ENCODE measurements around the gene PCDHGA1.
A peak's percentile ranks its signal among the peaks of the same experiment; 100 is the strongest.

The PCDHGA1 gene

GRCh38 chr5:141483902-141484301 lies 153.6 kb downstream of the PCDHGA1 start:
- no peaks in the 10 kb centered on the region for H3K9me3 ChIP-seq (ENCODE audit: insufficient read depth, low read length)
- peak overlapping the region; percentile 21; the same call in 1 of the 2 replicates for H3K27ac ChIP-seq (ENCODE audit: low read depth, low read length)
- no peaks in the 10 kb centered on the region for H3K27me3 ChIP-seq (ENCODE audit: low read length)
- H3F3A ChIP-seq (ENCODE audit: insufficient read depth) = no peaks in the 10 kb centered on the region; the same call in 1 of the 2 replicates
- peak overlapping the region; percentile 72 for H3K4me2 ChIP-seq (ENCODE audit: low read depth, low read length, poor library complexity, severe bottlenecking)
- no peak for TF ChIP-seq CTCF (IDR thresholded peaks at IDR 0.05; ENCODE audit: insufficient read depth, low read length, poor library complexity, severe bottlenecking)
- TF ChIP-seq EZH2phosphoT487 (conservative IDR thresholded peaks at IDR 0.05; ENCODE audit: low read length) = no peak
- no peaks in the 10 kb centered on the region for H3K9me2 ChIP-seq (replicated peaks; ENCODE audit: insufficient read depth, low read length)
- no peak overlapping the region for H2AFZ ChIP-seq (ENCODE audit: low read depth, low read length, severe bottlenecking)
- no peaks in the 10 kb centered on the region for H4K20me1 ChIP-seq (ENCODE audit: low read depth, low read length)
- peak overlapping the region; percentile 42 for H3K9ac ChIP-seq (ENCODE audit: low read length)
- H3K36me3 ChIP-seq (ENCODE audit: low read length) = no peaks in the 10 kb centered on the region
- H3K4me3 ChIP-seq (ENCODE audit: insufficient read depth, low read length, poor library complexity, severe bottlenecking) = peak overlapping the region; percentile 45
- H3K79me2 ChIP-seq (ENCODE audit: insufficient read depth, low read length) = peaks cover 77% of the 10 kb centered on the region

- H3F3A ChIP-seq (ENCODE audit: insufficient read depth) = no peaks in the 10 kb centered on the region; the same call in 1 of the 2 replicates
- peak overlapping the region; percentile 28 for H2AFZ ChIP-seq (ENCODE audit: low read depth, low read length, severe bottlenecking)
- H3K4me3 ChIP-seq (ENCODE audit: insufficient read depth, low read length, poor library complexity, severe bottlenecking) = peak overlapping the region; percentile 45
- H3K4me2 ChIP-seq (ENCODE audit: low read depth, low read length, poor library complexity, severe bottlenecking) = peak overlapping the region; percentile 72
- TF ChIP-seq EZH2phosphoT487 (conservative IDR thresholded peaks at IDR 0.05; ENCODE audit: low read length) (no peak), CTCF (IDR thresholded peaks at IDR 0.05; ENCODE audit: insufficient read depth, low read length, poor library complexity, severe bottlenecking) (no peak)
- peak overlapping the region; percentile 21; the same call in 1 of the 2 replicates for H3K27ac ChIP-seq (ENCODE audit: low read depth, low read length)
- H4K20me1 ChIP-seq (ENCODE audit: low read depth, low read length) = no peaks in the 10 kb centered on the region
- H3K79me2 ChIP-seq (ENCODE audit: insufficient read depth, low read length) = peaks cover 74% of the 10 kb centered on the region
- H3K9ac ChIP-seq (ENCODE audit: low read length) = peak overlapping the region; percentile 42
- H3K36me3 ChIP-seq (ENCODE audit: low read length) = no peaks in the 10 kb centered on the region
- H3K27me3 ChIP-seq (ENCODE audit: low read length) = no peaks in the 10 kb centered on the region
- no peaks in the 10 kb centered on the region for H3K9me2 ChIP-seq (replicated peaks; ENCODE audit: insufficient read depth, low read length)
- no peaks in the 10 kb centered on the region for H3K9me3 ChIP-seq (ENCODE audit: insufficient read depth, low read length)
These were observed 154.0 kb downstream of the PCDHGA1 start for GRCh38 chr5:141484310-141484640.

- Histone ChIP-seq H3K79me2 (ENCODE audit: insufficient read depth, low read length) (peaks cover 73% of the 10 kb centered on the region), H3K27ac (ENCODE audit: low read depth, low read length) (peak within 1 kb of the TSS; percentile 21; the same call in 1 of the 2 replicates), H3K9me3 (ENCODE audit: insufficient read depth, low read length) (no peaks in the 10 kb centered on the region), H3K27me3 (ENCODE audit: low read length) (no peaks in the 10 kb centered on the region), H4K20me1 (ENCODE audit: low read depth, low read length) (no peaks in the 10 kb centered on the region), H3K9ac (ENCODE audit: low read length) (peak within 1 kb of the TSS; percentile 42), H3K9me2 (replicated peaks; ENCODE audit: insufficient read depth, low read length) (no peaks in the 10 kb centered on the region), H2AFZ (ENCODE audit: low read depth, low read length, severe bottlenecking) (peak within 1 kb of the TSS; percentile 28), H3K36me3 (ENCODE audit: low read length) (no peaks in the 10 kb centered on the region), H3F3A (ENCODE audit: insufficient read depth) (no peaks in the 10 kb centered on the region; the same call in 1 of the 2 replicates), H3K4me2 (ENCODE audit: low read depth, low read length, poor library complexity, severe bottlenecking) (peak within 1 kb of the TSS; percentile 72), H3K4me3 (ENCODE audit: insufficient read depth, low read length, poor library complexity, severe bottlenecking) (peak within 1 kb of the TSS; percentile 45)
- TF ChIP-seq CTCF (IDR thresholded peaks at IDR 0.05; ENCODE audit: insufficient read depth, low read length, poor library complexity, severe bottlenecking) = no peak
- no peak for TF ChIP-seq EZH2phosphoT487 (conservative IDR thresholded peaks at IDR 0.05; ENCODE audit: low read length)
These were observed 154.5 kb downstream of the PCDHGA1 start, which contains the start of gene PCDHGC4 for GRCh38 chr5:141484641-141485311. PCDHGC4 (plus strand) TSS chr5:141485030; CDS start chr5:141485174, 144 bp downstream.

Measured in SU-DHL-6 (cell line).